Effector memory CD4-positive, alpha-beta T cell (primary cell): ENCODE data around the gene ZNF646.
"Not testable (repeated sequence)": the region's sequence is repeated elsewhere in the genome, so short reads cannot be mapped to it uniquely, and the experiment has no call there.

ENCODE experiments used
- DNase-seq, 3 donors: peaks; one replicate each; pipeline ENCODE4 v3.0.0-alpha.2; 2020
- H3K27ac ChIP-seq: 2 replicates; pipeline ENCODE4 v1.7.0; 2013; ENCODE audit warnings: mild to moderate bottlenecking, low read length, moderate library complexity; ENCODE audit not compliant: insufficient read depth, poor library complexity, severe bottlenecking
- H3K27me3 ChIP-seq: replicated peaks from 2 replicates; pipeline ENCODE4 v1.7.0; 2013; ENCODE audit warnings: mild to moderate bottlenecking, low read length; ENCODE audit not compliant: insufficient read depth, control insufficient read depth, poor library complexity, severe bottlenecking
- H3K36me3 ChIP-seq: 2 replicates; pipeline ENCODE4 v1.7.0; 2013; ENCODE audit warnings: mild to moderate bottlenecking, low read length, moderate library complexity; ENCODE audit not compliant: control insufficient read depth, insufficient read depth
- H3K4me1 ChIP-seq: 2 replicates; pipeline ENCODE4 v1.7.0; 2013; ENCODE audit warnings: low read length, mild to moderate bottlenecking; ENCODE audit not compliant: control insufficient read depth, insufficient read depth, poor library complexity, severe bottlenecking
- H3K4me3 ChIP-seq: 2 replicates; pipeline ENCODE4 v1.7.0; 2013; ENCODE audit warnings: low read length, low read depth, mild to moderate bottlenecking; ENCODE audit not compliant: insufficient read depth, poor library complexity, severe bottlenecking
- H3K9me3 ChIP-seq: 2 replicates; pipeline ENCODE4 v1.7.0; 2013; ENCODE audit warnings: mild to moderate bottlenecking, low read length, moderate library complexity; ENCODE audit not compliant: control insufficient read depth

ZNF646 gene

GRCh38 chr16:31093132-31093703 lies 19.0 kb downstream of the ZNF646 start:
- Histone ChIP-seq H3K4me3 (no peak overlapping the region), H3K27me3 (no peaks in the 10 kb centered on the region), H3K36me3 (peaks cover 16% of the 10 kb centered on the region), H3K27ac (no peak overlapping the region), H3K9me3 (no peaks in the 10 kb centered on the region), H3K4me1 (peaks cover 8% of the 10 kb centered on the region)
- DNase-seq: no peak

DNA sequence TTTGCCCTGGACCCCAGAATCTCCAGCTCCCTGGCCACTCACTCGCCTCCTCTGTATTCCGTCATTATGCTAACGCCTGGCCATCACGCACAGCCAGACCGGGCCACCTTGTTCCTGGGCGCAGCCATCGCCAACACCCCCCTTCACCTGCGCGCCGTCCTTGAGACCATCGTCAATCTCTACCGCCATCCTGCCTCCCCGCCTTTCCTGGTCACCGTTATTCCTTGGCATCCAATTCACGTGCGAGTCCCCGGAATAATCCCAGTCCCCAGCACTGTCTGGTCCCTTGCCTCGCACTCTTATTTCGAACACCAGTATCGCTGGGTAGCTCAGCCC lies 19.8 kb downstream of the ZNF646 start:
- H3K4me3 ChIP-seq: peak overlapping the region; percentile 87
- peaks cover 8% of the 10 kb centered on the region for H3K4me1 ChIP-seq
- H3K9me3 ChIP-seq: no peaks in the 10 kb centered on the region
- peaks cover 16% of the 10 kb centered on the region for H3K36me3 ChIP-seq
- no peaks in the 10 kb centered on the region for H3K27me3 ChIP-seq
- no peak for DNase-seq
- peak overlapping the region; percentile 77 for H3K27ac ChIP-seq

GRCh38 chr16:31094424-31095120 lies 20.4 kb downstream of the ZNF646 start, which contains the start of gene VKORC1:
VKORC1 (minus strand) TSS chr16:31094797; CDS start chr16:31094729, 68 bp downstream.
- Histone ChIP-seq H3K4me1 (peaks cover 8% of the 10 kb centered on the region), H3K27me3 (no peaks in the 10 kb centered on the region), H3K27ac (peak within 1 kb of the TSS; percentile 77), H3K36me3 (peaks cover 16% of the 10 kb centered on the region), H3K4me3 (peak within 1 kb of the TSS; percentile 87), H3K9me3 (no peaks in the 10 kb centered on the region)
- DNase-seq: peak; percentile 78 to 83 (median 80)

- Histone ChIP-seq H3K4me3 (no peak overlapping the region), H3K9me3 (no peaks in the 10 kb centered on the region), H3K36me3 (no peaks in the 10 kb centered on the region), H3K27ac (no peak overlapping the region), H3K27me3 (no peaks in the 10 kb centered on the region), H3K4me1 (no peaks in the 10 kb centered on the region)
- no peak for DNase-seq
These were observed 25.8 kb downstream of the ZNF646 start for GRCh38 chr16:31099860-31100638.

DNA sequence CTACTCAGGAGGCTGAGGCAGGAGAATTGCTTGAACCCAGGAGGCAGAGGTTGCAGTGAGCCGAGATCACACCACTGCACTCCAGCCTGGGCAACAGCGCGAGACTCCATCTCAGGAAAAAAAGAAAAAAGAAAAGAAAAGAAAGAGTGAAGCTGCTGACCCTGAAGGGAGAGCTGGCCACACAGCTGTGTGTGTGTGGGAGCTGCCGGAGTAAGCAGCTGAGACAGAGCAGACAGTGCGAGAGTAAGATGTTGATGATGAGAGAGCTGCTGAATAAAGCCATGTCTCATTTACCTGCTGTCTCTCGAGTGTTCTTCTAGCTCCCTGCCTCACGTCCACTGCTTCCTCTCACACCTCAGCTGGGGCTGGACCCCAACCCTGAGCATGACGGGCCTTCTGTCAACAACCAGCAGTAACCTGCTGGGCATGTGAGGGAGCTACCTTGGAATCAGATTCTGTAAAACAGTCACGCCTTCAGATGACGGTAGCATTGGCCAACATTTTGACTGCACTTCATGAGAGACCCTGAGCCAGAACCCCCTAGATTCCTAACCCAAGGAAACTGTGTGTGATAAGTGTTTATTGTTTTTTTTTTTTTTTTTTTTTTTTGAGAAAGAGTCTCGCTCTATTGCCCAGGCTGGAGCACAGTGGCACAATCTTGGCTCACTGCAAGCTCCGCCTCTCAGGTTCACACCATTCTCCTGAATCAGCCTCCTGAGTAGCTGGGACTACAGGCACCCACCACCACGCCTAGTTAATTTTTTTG lies 26.8 kb downstream of the ZNF646 start:
- not testable (repeated sequence) for H3K27ac ChIP-seq, H3K4me3 ChIP-seq, H3K4me1 ChIP-seq, H3K9me3 ChIP-seq, H3K27me3 ChIP-seq, DNase-seq, H3K36me3 ChIP-seq

GRCh38 chr16:31105677-31106213 lies 31.5 kb downstream of the ZNF646 start:
- Histone ChIP-seq H3K27ac (no peak overlapping the region), H3K36me3 (peaks cover 8% of the 10 kb centered on the region), H3K9me3 (no peaks in the 10 kb centered on the region), H3K4me3 (no peak overlapping the region), H3K4me1 (peaks cover 10% of the 10 kb centered on the region), H3K27me3 (no peaks in the 10 kb centered on the region)
- peak; percentile 56 to 65 (median 65) for DNase-seq

DNA sequence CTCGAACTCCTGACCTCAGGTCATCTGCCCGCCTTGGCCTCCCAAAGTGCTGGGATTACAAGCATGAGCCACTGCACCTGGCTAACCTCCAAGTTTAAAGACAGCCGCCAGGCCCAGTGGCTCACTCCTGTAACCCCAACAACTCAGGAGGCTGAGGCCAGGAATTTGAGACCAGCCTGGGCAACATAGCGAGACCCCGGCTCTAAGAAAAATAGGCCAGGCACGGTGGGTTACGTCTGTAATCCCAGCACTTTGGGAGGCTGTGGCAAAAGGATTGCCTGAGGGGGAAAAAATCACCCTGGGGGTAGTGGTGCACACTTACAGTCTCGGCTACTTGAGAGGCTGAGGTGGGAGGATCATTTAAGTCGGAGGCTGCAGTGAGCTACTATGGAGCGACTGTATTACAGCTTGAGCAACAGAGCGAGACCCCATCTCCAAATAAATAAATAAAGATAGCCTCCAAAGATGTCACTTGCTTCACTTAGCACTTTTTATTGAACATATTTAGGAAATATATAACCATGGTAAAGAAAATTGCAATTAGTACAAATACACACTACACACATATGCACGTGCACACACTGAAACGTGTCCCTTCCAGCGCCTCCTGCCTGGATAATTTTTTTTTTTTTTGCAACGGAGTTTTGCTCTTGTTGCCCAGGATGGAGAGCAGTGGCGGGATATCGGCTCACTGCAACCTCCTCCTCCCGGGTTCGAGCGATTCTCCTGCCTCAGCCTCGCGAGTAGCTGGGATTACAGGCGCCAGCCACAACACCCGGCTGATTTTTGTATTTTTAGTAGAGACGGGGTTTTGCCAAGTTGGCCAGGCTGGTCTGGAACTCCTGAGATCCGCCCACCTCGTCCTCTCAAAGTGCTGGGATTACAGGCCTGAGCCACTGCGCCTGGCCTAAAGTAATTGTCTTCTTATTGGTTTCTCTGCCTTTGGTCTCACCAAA lies 32.6 kb downstream of the ZNF646 start:
- H3K4me3 ChIP-seq: no peak overlapping the region
- H3K27ac ChIP-seq: no peak overlapping the region
- peaks cover 10% of the 10 kb centered on the region for H3K4me1 ChIP-seq
- no peaks in the 10 kb centered on the region for H3K9me3 ChIP-seq
- no peaks in the 10 kb centered on the region for H3K27me3 ChIP-seq
- DNase-seq: no peak
- peaks cover 18% of the 10 kb centered on the region for H3K36me3 ChIP-seq

DNA sequence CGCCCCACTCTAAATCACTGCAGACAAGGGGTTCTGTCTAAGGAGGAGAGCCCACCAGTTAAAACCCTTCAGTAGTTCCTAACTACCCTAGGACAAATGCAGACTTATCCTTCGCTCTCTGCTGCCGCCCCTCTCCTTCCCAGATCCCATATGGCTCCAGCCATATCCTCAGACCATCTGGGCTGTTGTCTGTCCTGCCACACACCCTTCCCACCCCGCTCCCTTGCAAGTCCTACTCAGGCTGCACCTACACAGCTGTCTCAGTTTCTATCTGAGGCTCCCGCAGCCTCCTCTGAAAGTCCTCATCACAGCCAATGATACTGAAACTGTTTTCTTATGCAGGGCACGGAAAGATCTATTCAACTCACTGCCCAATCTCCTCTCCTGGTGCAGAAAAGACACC lies 33.2 kb downstream of the ZNF646 start:
- Histone ChIP-seq H3K4me1 (peaks cover 10% of the 10 kb centered on the region), H3K27ac (no peak overlapping the region), H3K9me3 (no peaks in the 10 kb centered on the region), H3K4me3 (peak overlapping the region; percentile 88), H3K36me3 (peaks cover 21% of the 10 kb centered on the region), H3K27me3 (no peaks in the 10 kb centered on the region)
- no peak for DNase-seq
